ENCODE data around the gene PRICKLE4.

PRICKLE4 gene

DNA sequence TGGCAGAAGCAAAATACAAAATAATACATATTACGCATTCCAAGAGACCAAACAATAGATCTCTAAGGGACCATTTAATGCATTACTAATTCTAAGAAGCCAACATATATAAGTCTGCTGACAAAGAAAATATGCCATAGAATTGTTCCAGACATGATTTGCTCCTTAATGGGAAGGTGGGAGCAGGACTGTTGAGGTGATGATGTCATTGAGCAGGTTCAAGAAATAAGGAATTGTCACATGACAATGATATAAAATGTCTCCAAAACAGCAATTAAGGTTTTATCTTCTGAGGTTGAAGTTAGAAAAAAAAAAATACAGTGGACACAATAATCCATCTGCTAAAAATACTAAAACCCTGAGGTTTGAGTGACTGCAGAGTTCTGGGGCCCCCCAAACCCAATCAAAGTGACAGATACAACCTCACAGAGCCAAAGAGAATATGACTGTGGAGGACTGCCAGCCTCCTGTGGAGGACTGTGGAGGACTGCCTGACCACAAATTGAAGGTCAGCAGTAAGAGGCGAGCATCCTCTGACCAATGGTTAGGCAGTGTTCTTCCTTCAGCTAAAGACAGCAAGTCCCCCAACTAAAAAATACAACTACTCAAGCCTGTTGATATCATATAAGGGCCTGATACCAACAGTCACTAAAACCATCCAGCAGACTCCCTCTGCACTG lies 45.9 kb downstream of the PRICKLE4 start:
- Histone ChIP-seq H3K4me3 (ENCODE audit: low read length) (no peak overlapping the region), H2AFZ (ENCODE audit: low read depth, low read length) (no peak overlapping the region), H3K4me2 (ENCODE audit: low read length) (no peak overlapping the region), H3K9ac (ENCODE audit: low read length) (no peak overlapping the region), H3K9me3 (ENCODE audit: insufficient read depth, low read length) (no peaks in the 10 kb centered on the region), H3K36me3 (replicated peaks; ENCODE audit: low read depth, low read length) (no peaks in the 10 kb centered on the region), H3K27ac (ENCODE audit: low read length) (no peak overlapping the region), H3K4me1 (ENCODE audit: low read length) (no peaks in the 10 kb centered on the region), H4K20me1 (ENCODE audit: insufficient read depth, low read length) (no peaks in the 10 kb centered on the region), H3K79me2 (ENCODE audit: low read length) (no peaks in the 10 kb centered on the region), H3K27me3 (ENCODE audit: low read depth, low read length) (no peaks in the 10 kb centered on the region)
- TF ChIP-seq EZH2phosphoT487 (IDR thresholded peaks at IDR 0.05; ENCODE audit: low read depth) = no peak
- TF ChIP-seq, protein P1, sequence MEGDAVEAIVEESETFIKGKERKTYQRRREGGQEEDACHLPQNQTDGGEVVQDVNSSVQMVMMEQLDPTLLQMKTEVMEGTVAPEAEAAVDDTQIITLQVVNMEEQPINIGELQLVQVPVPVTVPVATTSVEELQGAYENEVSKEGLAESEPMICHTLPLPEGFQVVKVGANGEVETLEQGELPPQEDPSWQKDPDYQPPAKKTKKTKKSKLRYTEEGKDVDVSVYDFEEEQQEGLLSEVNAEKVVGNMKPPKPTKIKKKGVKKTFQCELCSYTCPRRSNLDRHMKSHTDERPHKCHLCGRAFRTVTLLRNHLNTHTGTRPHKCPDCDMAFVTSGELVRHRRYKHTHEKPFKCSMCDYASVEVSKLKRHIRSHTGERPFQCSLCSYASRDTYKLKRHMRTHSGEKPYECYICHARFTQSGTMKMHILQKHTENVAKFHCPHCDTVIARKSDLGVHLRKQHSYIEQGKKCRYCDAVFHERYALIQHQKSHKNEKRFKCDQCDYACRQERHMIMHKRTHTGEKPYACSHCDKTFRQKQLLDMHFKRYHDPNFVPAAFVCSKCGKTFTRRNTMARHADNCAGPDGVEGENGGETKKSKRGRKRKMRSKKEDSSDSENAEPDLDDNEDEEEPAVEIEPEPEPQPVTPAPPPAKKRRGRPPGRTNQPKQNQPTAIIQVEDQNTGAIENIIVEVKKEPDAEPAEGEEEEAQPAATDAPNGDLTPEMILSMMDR (IDR thresholded peaks at IDR 0.05; ENCODE audit: low read depth, low read length) = no peak

DNA sequence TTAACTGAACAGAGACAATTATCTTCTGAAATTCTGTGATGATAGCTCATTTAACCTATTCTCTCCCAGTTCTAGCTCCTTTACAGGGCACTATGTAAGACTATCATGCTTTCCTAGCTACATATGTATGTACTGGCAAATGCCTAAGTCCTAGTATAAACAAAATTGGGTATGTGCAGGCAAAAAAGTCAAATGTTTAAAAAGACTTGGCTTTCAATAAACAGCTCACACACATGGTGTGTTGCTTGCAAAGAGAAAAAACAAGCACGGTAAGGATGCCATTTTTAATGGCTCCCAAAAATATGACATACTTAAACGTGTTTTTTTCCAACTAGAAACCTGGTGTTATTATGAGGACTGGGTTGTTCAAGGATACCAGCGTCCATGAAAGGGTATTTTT lies 51.7 kb downstream of the PRICKLE4 start:
- TF ChIP-seq EZH2phosphoT487 (IDR thresholded peaks at IDR 0.05; ENCODE audit: low read depth) = no peak
- TF ChIP-seq, protein P1 (IDR thresholded peaks at IDR 0.05; ENCODE audit: low read depth, low read length) = no peak
- H3K9me3 ChIP-seq (ENCODE audit: insufficient read depth, low read length) = no peaks in the 10 kb centered on the region
- H3K4me3 ChIP-seq (ENCODE audit: low read length) = no peak overlapping the region
- H3K4me1 ChIP-seq (ENCODE audit: low read length) = no peaks in the 10 kb centered on the region
- H2AFZ ChIP-seq (ENCODE audit: low read depth, low read length) = no peak overlapping the region
- H3K9ac ChIP-seq (ENCODE audit: low read length) = no peak overlapping the region
- no peak overlapping the region for H3K27ac ChIP-seq (ENCODE audit: low read length)
- H3K27me3 ChIP-seq (ENCODE audit: low read depth, low read length) = no peaks in the 10 kb centered on the region
- no peak overlapping the region for H3K4me2 ChIP-seq (ENCODE audit: low read length)
- no peaks in the 10 kb centered on the region for H4K20me1 ChIP-seq (ENCODE audit: insufficient read depth, low read length)
- no peaks in the 10 kb centered on the region for H3K79me2 ChIP-seq (ENCODE audit: low read length)
- H3K36me3 ChIP-seq (replicated peaks; ENCODE audit: low read depth, low read length) = no peaks in the 10 kb centered on the region

DNA sequence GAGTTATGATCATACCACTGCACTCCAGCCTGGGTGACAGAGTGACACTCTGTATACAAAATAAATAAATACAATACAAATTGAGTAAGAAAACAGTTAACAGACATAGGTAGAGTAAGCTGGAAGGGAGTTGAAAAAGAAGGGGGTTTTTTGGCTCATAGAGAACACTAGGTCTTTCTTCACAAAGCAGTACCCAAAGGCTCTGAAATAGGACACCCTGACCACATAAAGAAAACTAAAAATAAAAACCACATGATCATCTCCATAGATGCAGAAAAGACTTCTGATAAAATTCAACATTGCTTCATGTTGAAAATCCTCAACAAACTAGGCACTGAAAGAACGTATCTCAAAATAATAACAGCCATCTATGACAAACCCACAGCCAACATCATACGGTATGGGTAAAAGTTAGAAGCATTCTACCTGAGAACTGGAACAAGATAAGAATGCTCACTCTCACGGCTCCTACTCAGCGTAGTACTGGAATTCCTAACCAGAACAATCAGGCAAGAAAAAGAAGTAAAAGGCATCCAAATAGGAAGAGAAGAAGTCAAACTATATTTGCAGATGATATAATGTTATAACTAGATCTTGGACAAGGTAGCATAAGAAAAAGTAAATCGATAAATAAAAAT lies 55.6 kb downstream of the PRICKLE4 start:
- Histone ChIP-seq H3K79me2 (ENCODE audit: low read length) (no peaks in the 10 kb centered on the region), H2AFZ (ENCODE audit: low read depth, low read length) (no peak overlapping the region), H3K36me3 (replicated peaks; ENCODE audit: low read depth, low read length) (no peaks in the 10 kb centered on the region), H3K27me3 (ENCODE audit: low read depth, low read length) (no peaks in the 10 kb centered on the region), H3K4me3 (ENCODE audit: low read length) (no peak overlapping the region), H3K27ac (ENCODE audit: low read length) (no peak overlapping the region), H4K20me1 (ENCODE audit: insufficient read depth, low read length) (no peaks in the 10 kb centered on the region), H3K4me2 (ENCODE audit: low read length) (no peak overlapping the region), H3K4me1 (ENCODE audit: low read length) (no peaks in the 10 kb centered on the region), H3K9ac (ENCODE audit: low read length) (no peak overlapping the region), H3K9me3 (ENCODE audit: insufficient read depth, low read length) (no peaks in the 10 kb centered on the region)
- TF ChIP-seq, protein P1 (IDR thresholded peaks at IDR 0.05; ENCODE audit: low read depth, low read length) = no peak
- TF ChIP-seq EZH2phosphoT487 (IDR thresholded peaks at IDR 0.05; ENCODE audit: low read depth) = no peak

DNA sequence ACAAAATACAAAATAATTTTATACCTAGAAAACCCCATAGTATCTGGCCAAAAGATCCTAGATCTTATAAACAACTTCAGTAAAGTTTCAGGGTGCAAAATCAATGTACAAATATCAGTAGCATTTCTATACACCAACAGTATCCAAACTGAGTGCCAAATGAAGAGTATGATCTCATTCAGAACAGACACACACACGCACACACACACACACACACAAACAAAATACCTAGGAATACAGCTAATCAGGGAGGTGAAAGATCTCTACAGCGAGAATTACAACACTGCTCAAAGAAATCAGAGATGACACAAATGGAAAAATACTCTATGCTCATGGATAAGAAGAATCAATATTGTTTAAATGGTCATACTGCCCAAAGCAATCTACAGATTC lies 56.1 kb downstream of the PRICKLE4 start:
- H3K9ac ChIP-seq (ENCODE audit: low read length) = no peak overlapping the region
- H3K4me3 ChIP-seq (ENCODE audit: low read length) = no peak overlapping the region
- H3K4me2 ChIP-seq (ENCODE audit: low read length) = no peak overlapping the region
- no peaks in the 10 kb centered on the region for H4K20me1 ChIP-seq (ENCODE audit: insufficient read depth, low read length)
- no peaks in the 10 kb centered on the region for H3K9me3 ChIP-seq (ENCODE audit: insufficient read depth, low read length)
- no peak overlapping the region for H3K27ac ChIP-seq (ENCODE audit: low read length)
- no peaks in the 10 kb centered on the region for H3K79me2 ChIP-seq (ENCODE audit: low read length)
- H2AFZ ChIP-seq (ENCODE audit: low read depth, low read length) = no peak overlapping the region
- no peaks in the 10 kb centered on the region for H3K4me1 ChIP-seq (ENCODE audit: low read length)
- no peaks in the 10 kb centered on the region for H3K27me3 ChIP-seq (ENCODE audit: low read depth, low read length)
- H3K36me3 ChIP-seq (replicated peaks; ENCODE audit: low read depth, low read length) = no peaks in the 10 kb centered on the region
- TF ChIP-seq EZH2phosphoT487 (IDR thresholded peaks at IDR 0.05; ENCODE audit: low read depth) = no peak

Data from OCI-LY3 (cell line).